Caco-2 (cell line): ENCODE results near the gene HSPB9. TPM values are rescaled to one million over a fixed set of nuclear protein-coding genes. Genes with fewer than 3 reads are reported as not detected.

Experiments used
- BruUV-seq: library from RNA; stranded (reverse); fragments of 400-500 nt; replicated peaks from 2 replicates; lab custom pipeline; 2021; lab: Mats Ljungman, UMichigan
- CTCF ChIA-PET: fragments of 300-600 bp; sonication (Branson Sonifier 250); formaldehyde crosslinking; loops from one replicate; lab custom pipeline; 2022; ENCODE audit warnings: antibody characterized with exemption; lab: Charles Lee
- POLR2A ChIA-PET: fragments of 300-600 bp; sonication (Branson Sonifier 250); formaldehyde crosslinking; loops from one replicate; lab custom pipeline; 2022; ENCODE audit warnings: antibody characterized with exemption; lab: Charles Lee
- DNase-seq, 2 experiments: peaks; one replicate each; pipeline versions ENCODE4 v3.0.0 to v3.0.0-alpha.2; 2020 to 2022
- H3K27me3 ChIP-seq: replicated peaks from 2 replicates; pipeline ENCODE4 v1.6.0; 2011; ENCODE audit warnings: low read length; ENCODE audit not compliant: control insufficient read depth, insufficient read depth
- H3K36me3 ChIP-seq: 2 replicates; pipeline ENCODE4 v1.5.1; 2011; ENCODE audit warnings: low read length; ENCODE audit not compliant: control insufficient read depth, insufficient read depth
- H3K4me1 ChIP-seq: fragments of 250-450 bp; sonication (Bioruptor Pico); 2 replicates; pipeline ENCODE4 v1.5.1; 2020; ENCODE audit warnings: mild to moderate bottlenecking
- H3K4me3 ChIP-seq: 2 replicates; pipeline ENCODE4 v1.5.1; 2011; ENCODE audit warnings: low read depth, mild to moderate bottlenecking, control low read depth, low read length
- H3K9me3 ChIP-seq: fragments of 250-450 bp; sonication (Bioruptor Pico); 2 replicates; pipeline ENCODE4 v1.5.1; 2020; ENCODE audit warnings: mild to moderate bottlenecking, moderate library complexity
- H3K27ac Mint-ChIP-seq: one replicate; pipeline ENCODE4 v1.8.0; 2022; ENCODE audit warnings: mixed read lengths; ENCODE audit not compliant: unreplicated experiment
- H3K27me3 Mint-ChIP-seq: one replicate; pipeline ENCODE4 v1.8.0; 2022; ENCODE audit warnings: mixed read lengths; ENCODE audit not compliant: insufficient read depth, unreplicated experiment
- H3K36me3 Mint-ChIP-seq: one replicate; pipeline ENCODE4 v1.8.0; 2022; ENCODE audit warnings: mild to moderate bottlenecking, mixed read lengths; ENCODE audit not compliant: insufficient read depth, unreplicated experiment
- H3K4me1 Mint-ChIP-seq: one replicate; pipeline ENCODE4 v1.8.0; 2022; ENCODE audit warnings: low read depth, mixed read lengths; ENCODE audit not compliant: unreplicated experiment
- H3K4me3 Mint-ChIP-seq: one replicate; pipeline ENCODE4 v1.8.0; 2022; ENCODE audit warnings: mild to moderate bottlenecking, moderate library complexity, mixed read lengths; ENCODE audit not compliant: unreplicated experiment
- H3K9me3 Mint-ChIP-seq: one replicate; pipeline ENCODE4 v1.8.0; 2022; ENCODE audit warnings: mixed read lengths; ENCODE audit not compliant: unreplicated experiment
- intact Hi-C: fragments of 100-400 bp; cut with micrococcal nuclease; formaldehyde crosslinking; loops from one replicate; pipeline ENCODE4 v1.10.0; 2022; ENCODE audit not compliant: unreplicated experiment
- total RNA-seq: library from RNA; stranded (reverse); gene quantifications from 2 replicates; pipeline ENCODE4 v1.2.3, GENCODE V29; 2022
- TF ChIP-seq, protein P1 (sequence below), 2 experiments: fragments of 200-600 bp in 1 of 2; IDR thresholded peaks; 1 replicate in 1 of 2; 2 replicates in 1 of 2; pipeline versions ENCODE4 v1.5.1 to v1.8.0; 2011 to 2022; ENCODE audit warnings: antibody characterized with exemption in 1 of 2, control low read depth in 1 of 2, inconsistent platforms in 1 of 2, low read depth in 1 of 2, low read length in 1 of 2, mild to moderate bottlenecking in 1 of 2, moderate library complexity in 1 of 2; ENCODE audit not compliant: insufficient read depth in 1 of 2, severe bottlenecking in 1 of 2, unreplicated experiment in 1 of 2

The HSPB9 gene
- total RNA-seq, 1 experiment from 2014 or later = not detected

DNA sequence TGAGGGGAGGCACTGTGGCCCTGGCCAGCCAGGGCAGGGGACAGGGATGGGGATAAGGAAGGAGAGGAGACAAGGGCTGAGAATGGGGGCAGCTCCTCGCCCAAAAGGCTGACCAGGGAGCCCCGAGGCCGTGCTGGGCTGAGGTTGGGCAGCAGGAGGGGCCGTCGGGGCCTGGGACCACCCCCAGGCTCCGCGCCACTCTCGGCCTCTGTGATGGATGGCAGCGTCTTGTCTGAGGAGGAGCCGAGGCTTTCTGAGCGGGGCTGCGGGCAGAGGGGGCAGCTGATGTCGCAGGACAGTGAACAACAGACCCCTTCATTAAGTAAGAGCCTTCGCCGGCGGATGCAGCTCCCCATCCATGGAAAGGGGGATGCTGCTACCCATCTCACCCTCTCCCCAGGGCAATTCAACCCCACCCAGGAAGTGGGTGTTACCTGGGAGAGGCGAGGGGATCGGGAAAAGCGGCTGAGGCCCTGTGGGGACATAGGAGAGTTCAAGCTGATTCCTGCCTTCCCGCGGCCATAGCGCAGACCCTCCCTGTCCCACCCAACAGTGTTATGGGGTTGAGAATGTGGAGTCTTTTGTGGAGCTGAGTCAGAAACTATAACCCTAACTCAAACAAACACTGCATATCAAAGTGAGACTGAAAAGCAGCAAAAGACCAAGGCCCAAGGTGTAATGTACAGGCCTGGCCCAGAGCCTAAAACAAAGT lies 41.2 kb downstream of the HSPB9 start:
- Histone ChIP-seq H3K4me1 (no peaks in the 10 kb centered on the region), H3K27me3 (no peaks in the 10 kb centered on the region), H3K4me3 (no peak overlapping the region), H3K36me3 (no peaks in the 10 kb centered on the region), H3K9me3 (no peaks in the 10 kb centered on the region)
- Mint-ChIP-seq H3K4me3 (no peak overlapping the region), H3K36me3 (no peaks in the 10 kb centered on the region), H3K27ac (no peak overlapping the region), H3K9me3 (no peaks in the 10 kb centered on the region), H3K27me3 (no peaks in the 10 kb centered on the region), H3K4me1 (no peaks in the 10 kb centered on the region)
- DNase-seq = no peak
- CTCF ChIA-PET = interaction anchor here (1.1 kb wide), 1 partner anchor 18 kb away, joined by 3 read pairs; the partner anchor contains the start of gene KCNH4
- intact Hi-C loops = no loop called here
- POLR2A ChIA-PET = no interaction called here
- TF ChIP-seq, protein P1, sequence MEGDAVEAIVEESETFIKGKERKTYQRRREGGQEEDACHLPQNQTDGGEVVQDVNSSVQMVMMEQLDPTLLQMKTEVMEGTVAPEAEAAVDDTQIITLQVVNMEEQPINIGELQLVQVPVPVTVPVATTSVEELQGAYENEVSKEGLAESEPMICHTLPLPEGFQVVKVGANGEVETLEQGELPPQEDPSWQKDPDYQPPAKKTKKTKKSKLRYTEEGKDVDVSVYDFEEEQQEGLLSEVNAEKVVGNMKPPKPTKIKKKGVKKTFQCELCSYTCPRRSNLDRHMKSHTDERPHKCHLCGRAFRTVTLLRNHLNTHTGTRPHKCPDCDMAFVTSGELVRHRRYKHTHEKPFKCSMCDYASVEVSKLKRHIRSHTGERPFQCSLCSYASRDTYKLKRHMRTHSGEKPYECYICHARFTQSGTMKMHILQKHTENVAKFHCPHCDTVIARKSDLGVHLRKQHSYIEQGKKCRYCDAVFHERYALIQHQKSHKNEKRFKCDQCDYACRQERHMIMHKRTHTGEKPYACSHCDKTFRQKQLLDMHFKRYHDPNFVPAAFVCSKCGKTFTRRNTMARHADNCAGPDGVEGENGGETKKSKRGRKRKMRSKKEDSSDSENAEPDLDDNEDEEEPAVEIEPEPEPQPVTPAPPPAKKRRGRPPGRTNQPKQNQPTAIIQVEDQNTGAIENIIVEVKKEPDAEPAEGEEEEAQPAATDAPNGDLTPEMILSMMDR (IDR thresholded peaks at IDR 0.05; ENCODE audit: insufficient read depth in 1 of 2, low read depth in 1 of 2, low read length in 1 of 2, severe bottlenecking in 1 of 2, unreplicated experiment in 1 of 2) = no peak
- BruUV-seq = no TSS peak

DNA sequence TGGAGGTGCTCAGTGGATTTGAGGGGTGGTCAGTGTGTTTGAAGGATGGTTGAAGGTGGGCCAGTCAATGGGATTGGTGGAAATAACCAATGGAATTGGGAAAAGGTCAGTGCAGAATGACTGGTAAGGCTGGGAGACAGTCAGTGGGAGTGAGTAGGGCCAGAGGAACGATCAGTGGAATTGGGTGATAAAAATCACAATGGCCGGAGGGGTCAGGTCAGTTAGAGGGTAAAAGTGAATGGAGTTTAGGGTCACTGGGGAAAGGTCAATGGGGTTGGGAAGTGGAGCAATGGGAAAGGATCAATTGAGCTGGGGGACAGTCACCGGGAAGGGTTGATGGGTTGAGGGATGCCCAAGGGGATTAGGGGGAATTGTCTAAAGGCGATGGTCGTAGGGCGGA lies 43.1 kb downstream of the HSPB9 start:
- BruUV-seq = no TSS peak
- Histone ChIP-seq H3K4me1 (no peaks in the 10 kb centered on the region), H3K27me3 (no peaks in the 10 kb centered on the region), H3K9me3 (no peaks in the 10 kb centered on the region), H3K4me3 (no peak overlapping the region), H3K36me3 (no peaks in the 10 kb centered on the region)
- Mint-ChIP-seq H3K36me3 (no peaks in the 10 kb centered on the region), H3K4me1 (no peaks in the 10 kb centered on the region), H3K9me3 (no peaks in the 10 kb centered on the region), H3K27ac (no peak overlapping the region), H3K4me3 (no peak overlapping the region), H3K27me3 (no peaks in the 10 kb centered on the region)
- TF ChIP-seq, protein P1 (IDR thresholded peaks at IDR 0.05; ENCODE audit: insufficient read depth in 1 of 2, low read depth in 1 of 2, low read length in 1 of 2, severe bottlenecking in 1 of 2, unreplicated experiment in 1 of 2) = no peak
- DNase-seq = no peak
- POLR2A ChIA-PET = no interaction called here
- intact Hi-C loops = no loop called here
- CTCF ChIA-PET = no interaction called here

DNA sequence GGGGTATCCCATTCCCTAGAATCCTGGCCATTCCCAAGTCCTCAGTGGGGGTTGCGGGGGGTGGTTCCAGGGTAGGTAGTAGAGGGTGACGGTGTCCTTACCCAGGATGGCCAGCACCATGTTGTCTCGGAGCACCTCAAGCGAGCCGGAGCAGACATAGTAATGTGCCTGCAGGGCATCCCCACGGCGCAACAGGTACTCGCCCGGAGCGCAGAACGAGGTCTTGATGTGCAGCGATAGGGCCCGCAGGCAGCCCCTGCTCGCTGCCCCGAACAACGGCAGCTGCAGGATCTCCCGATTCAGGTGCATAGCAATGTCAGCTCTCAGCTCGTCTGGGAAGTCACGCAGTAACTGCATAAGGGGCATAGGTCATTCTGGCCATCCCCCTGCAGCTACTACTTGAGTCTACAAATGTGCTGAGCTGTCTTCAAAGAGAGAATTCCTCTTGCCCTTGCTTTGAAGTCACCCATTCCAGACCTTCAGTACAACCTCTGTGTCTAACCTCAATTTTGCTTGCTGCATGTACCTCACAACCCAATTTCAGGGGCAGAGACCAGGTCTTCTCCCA lies 43.7 kb downstream of the HSPB9 start:
- no peaks in the 10 kb centered on the region for H3K27me3 ChIP-seq
- no peaks in the 10 kb centered on the region for H3K9me3 Mint-ChIP-seq
- TF ChIP-seq, protein P1 (IDR thresholded peaks at IDR 0.05; ENCODE audit: insufficient read depth in 1 of 2, low read depth in 1 of 2, low read length in 1 of 2, severe bottlenecking in 1 of 2, unreplicated experiment in 1 of 2) = no peak
- H3K36me3 Mint-ChIP-seq = no peaks in the 10 kb centered on the region
- H3K9me3 ChIP-seq = no peaks in the 10 kb centered on the region
- no peak overlapping the region for H3K4me3 ChIP-seq
- no peak for DNase-seq
- H3K4me3 Mint-ChIP-seq = no peak overlapping the region
- BruUV-seq = no TSS peak
- H3K4me1 Mint-ChIP-seq = no peaks in the 10 kb centered on the region
- no peak overlapping the region for H3K27ac Mint-ChIP-seq
- ChIA-PET CTCF (no interaction called here), POLR2A (no interaction called here)
- H3K4me1 ChIP-seq = no peaks in the 10 kb centered on the region
- intact Hi-C loops = no loop called here
- H3K36me3 ChIP-seq = no peaks in the 10 kb centered on the region
- H3K27me3 Mint-ChIP-seq = no peaks in the 10 kb centered on the region
